Measurements from ENCODE around the gene CEP170B.
"Not testable (repeated sequence)": the region's sequence is repeated elsewhere in the genome, so short reads cannot be mapped to it uniquely, and the experiment has no call there.

Gene CEP170B

GRCh38 chr14:104933746-104934733, 69.0 kb downstream of the CEP170B start:
- no peak for DNase-seq

GRCh38 chr14:104935026-104935650, 70.1 kb downstream of the CEP170B start:
- DNase-seq, result no peak

- DNase-seq, result no peak
Observed at GRCh38 chr14:104935955-104936354, 70.9 kb downstream of the CEP170B start.

- no peak for DNase-seq
Observed at GRCh38 chr14:104936361-104937155, 71.5 kb downstream of the CEP170B start.

- no peak for DNase-seq
Observed at GRCh38 chr14:104937161-104937560, 72.1 kb downstream of the CEP170B start.

- no peak for DNase-seq
Observed at GRCh38 chr14:104937694-104938365, 72.8 kb downstream of the CEP170B start.

- DNase-seq, result no peak
Observed at GRCh38 chr14:104938436-104938835, 73.4 kb downstream of the CEP170B start.

GRCh38 chr14:104938960-104939359, 73.9 kb downstream of the CEP170B start:
- no peak for DNase-seq

- no peak for DNase-seq
Observed at GRCh38 chr14:104939666-104940410, 74.8 kb downstream of the CEP170B start.

- no peak for DNase-seq
Observed at GRCh38 chr14:104940526-104941150, 75.6 kb downstream of the CEP170B start.

- DNase-seq, result no peak
Observed at GRCh38 chr14:104941508-104942365, 76.7 kb downstream of the CEP170B start.

GRCh38 chr14:104942586-104942985, 77.5 kb downstream of the CEP170B start:
- no peak for DNase-seq

- DNase-seq, result not testable (repeated sequence)
Observed at GRCh38 chr14:104943216-104944015, 78.3 kb downstream of the CEP170B start.

- not testable (repeated sequence) for DNase-seq
Observed at GRCh38 chr14:104944016-104944308, 78.9 kb downstream of the CEP170B start.

- not testable (repeated sequence) for DNase-seq
Observed at GRCh38 chr14:104944436-104945205, 79.6 kb downstream of the CEP170B start.

GRCh38 chr14:104945266-104945665, 80.2 kb downstream of the CEP170B start:
- not testable (repeated sequence) for DNase-seq
